Liver (tissue), 3 donors: ENCODE measurements around the gene ADGRA3.

Source experiments
- EGR1 ChIP-seq, 2 donors: IDR thresholded peaks; 2 replicates each; pipeline ENCODE4 v1.6.1; 2016 to 2018; ENCODE audit warnings: antibody characterized with exemption in 2 of 2, low read depth in 2 of 2
- GABPA ChIP-seq, 2 donors: IDR thresholded peaks in 1 of 2; conservative IDR thresholded peaks in 1 of 2; 2 replicates each; pipeline ENCODE4 v1.6.1; 2016; ENCODE audit warnings: antibody characterized with exemption in 2 of 2, mild to moderate bottlenecking in 1 of 2, moderate library complexity in 1 of 2
- RAD21 ChIP-seq, 2 donors: IDR thresholded peaks; 2 replicates each; pipeline ENCODE4 v1.6.1; 2016; ENCODE audit warnings: antibody characterized with exemption in 2 of 2, mild to moderate bottlenecking in 2 of 2
- TAF1 ChIP-seq: conservative IDR thresholded peaks from 2 replicates; pipeline ENCODE4 v1.6.1; 2016; ENCODE audit warnings: antibody characterized with exemption, mild to moderate bottlenecking
- TF ChIP-seq, protein P1 (sequence below): fragments of 150-350 bp; IDR thresholded peaks from 2 replicates; pipeline ENCODE4 v1.5.1; 2017; ENCODE audit warnings: improper control_type of control experiment, low read depth, low read length; ENCODE audit not compliant: missing input control
- TF ChIP-seq, protein P2 (sequence below): IDR thresholded peaks from 2 replicates; pipeline ENCODE4 v1.6.1; 2016; ENCODE audit warnings: antibody characterized with exemption, mild to moderate bottlenecking
- TF ChIP-seq, protein P3 (sequence below): IDR thresholded peaks from 2 replicates; pipeline ENCODE4 v1.6.1; 2016; ENCODE audit warnings: antibody characterized with exemption
- TF ChIP-seq, protein P4 (sequence below): IDR thresholded peaks from 2 replicates; pipeline ENCODE4 v1.6.1; 2016; ENCODE audit warnings: antibody characterized with exemption
- donor health status: healthy.
- donor health status: healthy.

DNA sequence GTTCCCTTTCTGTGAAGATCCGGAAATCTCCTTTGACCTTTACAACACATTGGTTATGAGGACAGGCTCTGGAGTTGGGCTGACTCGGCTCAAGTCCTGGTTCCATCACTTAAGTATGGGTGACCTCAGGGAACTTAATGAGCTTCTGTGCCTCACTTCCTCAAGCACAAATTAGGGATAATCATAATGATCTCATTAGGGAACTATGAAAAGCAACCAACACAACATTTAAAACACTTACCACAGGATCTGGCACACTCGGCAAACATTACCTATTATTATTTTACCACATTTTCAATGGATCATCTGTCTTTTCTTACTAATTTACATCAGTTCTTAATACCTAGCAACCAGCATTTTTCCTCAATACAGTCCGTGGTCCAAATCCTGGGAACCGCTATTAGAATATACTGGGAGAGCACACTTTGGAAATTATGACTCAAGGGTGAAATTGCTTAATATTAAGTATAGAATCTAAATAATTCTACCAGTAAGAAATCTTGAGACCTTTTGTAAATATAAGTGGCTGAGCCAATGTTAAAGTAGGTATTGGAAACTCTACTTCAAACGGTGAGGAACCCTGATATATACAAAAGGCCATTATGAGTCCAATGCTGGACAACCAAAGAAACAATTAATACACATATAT lies 19.6 kb downstream of the ADGRA3 start:
- TF ChIP-seq, protein P1, sequence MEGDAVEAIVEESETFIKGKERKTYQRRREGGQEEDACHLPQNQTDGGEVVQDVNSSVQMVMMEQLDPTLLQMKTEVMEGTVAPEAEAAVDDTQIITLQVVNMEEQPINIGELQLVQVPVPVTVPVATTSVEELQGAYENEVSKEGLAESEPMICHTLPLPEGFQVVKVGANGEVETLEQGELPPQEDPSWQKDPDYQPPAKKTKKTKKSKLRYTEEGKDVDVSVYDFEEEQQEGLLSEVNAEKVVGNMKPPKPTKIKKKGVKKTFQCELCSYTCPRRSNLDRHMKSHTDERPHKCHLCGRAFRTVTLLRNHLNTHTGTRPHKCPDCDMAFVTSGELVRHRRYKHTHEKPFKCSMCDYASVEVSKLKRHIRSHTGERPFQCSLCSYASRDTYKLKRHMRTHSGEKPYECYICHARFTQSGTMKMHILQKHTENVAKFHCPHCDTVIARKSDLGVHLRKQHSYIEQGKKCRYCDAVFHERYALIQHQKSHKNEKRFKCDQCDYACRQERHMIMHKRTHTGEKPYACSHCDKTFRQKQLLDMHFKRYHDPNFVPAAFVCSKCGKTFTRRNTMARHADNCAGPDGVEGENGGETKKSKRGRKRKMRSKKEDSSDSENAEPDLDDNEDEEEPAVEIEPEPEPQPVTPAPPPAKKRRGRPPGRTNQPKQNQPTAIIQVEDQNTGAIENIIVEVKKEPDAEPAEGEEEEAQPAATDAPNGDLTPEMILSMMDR, result no peak
- no peak for TF ChIP-seq TAF1
- no peak for TF ChIP-seq EGR1 (IDR thresholded peaks at IDR 0.05; ENCODE audit: low read depth in 2 of 2)
- TF ChIP-seq, protein P2, sequence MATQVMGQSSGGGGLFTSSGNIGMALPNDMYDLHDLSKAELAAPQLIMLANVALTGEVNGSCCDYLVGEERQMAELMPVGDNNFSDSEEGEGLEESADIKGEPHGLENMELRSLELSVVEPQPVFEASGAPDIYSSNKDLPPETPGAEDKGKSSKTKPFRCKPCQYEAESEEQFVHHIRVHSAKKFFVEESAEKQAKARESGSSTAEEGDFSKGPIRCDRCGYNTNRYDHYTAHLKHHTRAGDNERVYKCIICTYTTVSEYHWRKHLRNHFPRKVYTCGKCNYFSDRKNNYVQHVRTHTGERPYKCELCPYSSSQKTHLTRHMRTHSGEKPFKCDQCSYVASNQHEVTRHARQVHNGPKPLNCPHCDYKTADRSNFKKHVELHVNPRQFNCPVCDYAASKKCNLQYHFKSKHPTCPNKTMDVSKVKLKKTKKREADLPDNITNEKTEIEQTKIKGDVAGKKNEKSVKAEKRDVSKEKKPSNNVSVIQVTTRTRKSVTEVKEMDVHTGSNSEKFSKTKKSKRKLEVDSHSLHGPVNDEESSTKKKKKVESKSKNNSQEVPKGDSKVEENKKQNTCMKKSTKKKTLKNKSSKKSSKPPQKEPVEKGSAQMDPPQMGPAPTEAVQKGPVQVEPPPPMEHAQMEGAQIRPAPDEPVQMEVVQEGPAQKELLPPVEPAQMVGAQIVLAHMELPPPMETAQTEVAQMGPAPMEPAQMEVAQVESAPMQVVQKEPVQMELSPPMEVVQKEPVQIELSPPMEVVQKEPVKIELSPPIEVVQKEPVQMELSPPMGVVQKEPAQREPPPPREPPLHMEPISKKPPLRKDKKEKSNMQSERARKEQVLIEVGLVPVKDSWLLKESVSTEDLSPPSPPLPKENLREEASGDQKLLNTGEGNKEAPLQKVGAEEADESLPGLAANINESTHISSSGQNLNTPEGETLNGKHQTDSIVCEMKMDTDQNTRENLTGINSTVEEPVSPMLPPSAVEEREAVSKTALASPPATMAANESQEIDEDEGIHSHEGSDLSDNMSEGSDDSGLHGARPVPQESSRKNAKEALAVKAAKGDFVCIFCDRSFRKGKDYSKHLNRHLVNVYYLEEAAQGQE, result no peak
- TF ChIP-seq RAD21 (IDR thresholded peaks at IDR 0.05), result no peak
- TF ChIP-seq, protein P3, sequence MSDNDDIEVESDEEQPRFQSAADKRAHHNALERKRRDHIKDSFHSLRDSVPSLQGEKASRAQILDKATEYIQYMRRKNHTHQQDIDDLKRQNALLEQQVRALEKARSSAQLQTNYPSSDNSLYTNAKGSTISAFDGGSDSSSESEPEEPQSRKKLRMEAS, result no peak
- TF ChIP-seq, protein P4, sequence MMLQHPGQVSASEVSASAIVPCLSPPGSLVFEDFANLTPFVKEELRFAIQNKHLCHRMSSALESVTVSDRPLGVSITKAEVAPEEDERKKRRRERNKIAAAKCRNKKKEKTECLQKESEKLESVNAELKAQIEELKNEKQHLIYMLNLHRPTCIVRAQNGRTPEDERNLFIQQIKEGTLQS, result no peak
- TF ChIP-seq GABPA (IDR thresholded peaks at IDR 0.05 in 1 of 2, conservative IDR thresholded peaks at IDR 0.05 in 1 of 2), result no peak
